GM21825 (cell line): ENCODE results near the gene CST7.
A peak's percentile ranks its signal among the peaks of the same experiment; 100 is the strongest.
"Not testable (repeated sequence)": the region's sequence is repeated elsewhere in the genome, so short reads cannot be mapped to it uniquely, and the experiment has no call there.

Experiments
- ATAC-seq: cut with Tn5 transposase; IDR thresholded peaks from one replicate; pipeline ENCODE4 v1.9.1; 2021; ENCODE audit warnings: mild to moderate bottlenecking, moderate library complexity; ENCODE audit not compliant: unreplicated experiment

Gene CST7

GRCh38 chr20:24948939-24949679 is at the start of gene CST7:
Gene CST7 (plus strand): TSS chr20:24949269. CDS start chr20:24949506, 237 bp downstream.
- peak; percentile 45 for ATAC-seq

GRCh38 chr20:24906806-24907205 is 42.3 kb upstream of the CST7 start:
- ATAC-seq: no peak

GRCh38 chr20:24908642-24909041 is 40.4 kb upstream of the CST7 start:
- ATAC-seq: no peak

GRCh38 chr20:24909086-24909780 is 39.8 kb upstream of the CST7 start:
- ATAC-seq: no peak

- ATAC-seq: no peak
Measured at GRCh38 chr20:24909861-24910260, 39.2 kb upstream of the CST7 start.

GRCh38 chr20:24910461-24910860 is 38.6 kb upstream of the CST7 start:
- no peak for ATAC-seq

- ATAC-seq: no peak
Measured at GRCh38 chr20:24911461-24911860, 37.6 kb upstream of the CST7 start.

- ATAC-seq: no peak
Measured at GRCh38 chr20:24912397-24913075, 36.5 kb upstream of the CST7 start.

- ATAC-seq: no peak
Measured at GRCh38 chr20:24913076-24913628, 35.9 kb upstream of the CST7 start.

- no peak for ATAC-seq
Measured at GRCh38 chr20:24914388-24915241, 34.5 kb upstream of the CST7 start.

- ATAC-seq: no peak
Measured at GRCh38 chr20:24915440-24915839, 33.6 kb upstream of the CST7 start.

- ATAC-seq: no peak
Measured at GRCh38 chr20:24915892-24916291, 33.2 kb upstream of the CST7 start.

- ATAC-seq: no peak
Measured at GRCh38 chr20:24916412-24916811, 32.7 kb upstream of the CST7 start.

GRCh38 chr20:24917056-24917455 is 32.0 kb upstream of the CST7 start:
- ATAC-seq: no peak

- ATAC-seq: no peak
Measured at GRCh38 chr20:24917797-24918578, 31.1 kb upstream of the CST7 start.

GRCh38 chr20:24918579-24919566 is 30.2 kb upstream of the CST7 start:
- ATAC-seq: no peak

- ATAC-seq: not testable (repeated sequence)
Measured at GRCh38 chr20:24919665-24920064, 29.4 kb upstream of the CST7 start.

GRCh38 chr20:24920706-24921105 is 28.4 kb upstream of the CST7 start:
- ATAC-seq: not testable (repeated sequence)

- ATAC-seq: not testable (repeated sequence)
Measured at GRCh38 chr20:24929259-24929658, 19.8 kb upstream of the CST7 start.
